Hepatocyte (in vitro differentiated cells): ENCODE results near the gene SLC1A3. TPM values are rescaled to one million over a fixed set of nuclear protein-coding genes. Genes with fewer than 3 reads are reported as not detected.

ENCODE experiments used
- DNase-seq: peaks from one replicate; pipeline ENCODE4 v3.0.0-alpha.2; 2016; ENCODE audit warnings: low spot score
- H2AFZ ChIP-seq: fragments of 200-600 bp; sonication (generic); 2 replicates; pipeline ENCODE4 v1.6.0; 2016; ENCODE audit warnings: antibody characterized with exemption, mild to moderate bottlenecking
- H3K27ac ChIP-seq: fragments of 200-600 bp; sonication (generic); 2 replicates; pipeline ENCODE4 v1.5.1; 2016; ENCODE audit warnings: mild to moderate bottlenecking
- H3K27me3 ChIP-seq: fragments of 200-600 bp; sonication (generic); 2 replicates; pipeline ENCODE4 v1.6.1; 2016
- H3K36me3 ChIP-seq: fragments of 200-600 bp; sonication (generic); replicated peaks from 2 replicates; pipeline ENCODE4 v1.5.1; 2016; ENCODE audit warnings: low read depth; ENCODE audit not compliant: insufficient read depth
- H3K4me1 ChIP-seq: fragments of 200-600 bp; sonication (generic); 2 replicates; pipeline ENCODE4 v1.5.1; 2016; ENCODE audit warnings: mild to moderate bottlenecking, moderate library complexity; ENCODE audit not compliant: insufficient read depth
- H3K4me2 ChIP-seq: fragments of 200-600 bp; sonication (generic); 2 replicates; pipeline ENCODE4 v1.6.0; 2016
- H3K4me3 ChIP-seq: fragments of 200-600 bp; sonication (generic); 2 replicates; pipeline ENCODE4 v1.5.1; 2016; ENCODE audit warnings: mild to moderate bottlenecking
- H3K79me2 ChIP-seq: fragments of 200-600 bp; sonication (generic); 2 replicates; pipeline ENCODE4 v1.6.0; 2017; ENCODE audit warnings: mild to moderate bottlenecking
- H3K9me2 ChIP-seq: fragments of 200-600 bp; sonication (generic); replicated peaks from 2 replicates; pipeline ENCODE4 v1.6.0; 2017; ENCODE audit warnings: mild to moderate bottlenecking; ENCODE audit not compliant: insufficient read depth
- H3K9me3 ChIP-seq: fragments of 200-600 bp; sonication (generic); 2 replicates; pipeline ENCODE4 v1.5.1; 2016; ENCODE audit warnings: low read depth, mild to moderate bottlenecking
- H4K20me1 ChIP-seq: fragments of 200-600 bp; sonication (generic); 2 replicates; pipeline ENCODE4 v1.6.0; 2016; ENCODE audit warnings: mild to moderate bottlenecking; ENCODE audit not compliant: insufficient read depth, poor library complexity, severe bottlenecking
- CTCF ChIP-seq: fragments of 200-600 bp; sonication (generic); IDR thresholded peaks from 2 replicates; pipeline ENCODE4 v1.5.1; 2016; ENCODE audit warnings: antibody characterized with exemption, mild to moderate bottlenecking; ENCODE audit not compliant: poor library complexity
- EZH2 ChIP-seq: fragments of 200-600 bp; sonication (generic); IDR thresholded peaks from 2 replicates; pipeline ENCODE4 v1.6.1; 2016; ENCODE audit warnings: antibody characterized with exemption, mild to moderate bottlenecking, borderline replicate concordance
- EZH2phosphoT487 ChIP-seq: fragments of 200-600 bp; sonication (generic); IDR thresholded peaks from one replicate; pipeline ENCODE4 v1.6.1; 2018; ENCODE audit warnings: antibody characterized with exemption, mild to moderate bottlenecking, low read depth, moderate library complexity; ENCODE audit not compliant: unreplicated experiment, severe bottlenecking
- WGBS: methylation state at CpG from one replicate; pipeline ENCODE4 v1.1.6; 2016; ENCODE audit warnings: low lambda C conversion rate; ENCODE audit errors: missing lambda C conversion rate; 5-methylcytosine and 5-hydroxymethylcytosine counted together
- polyA plus RNA-seq: library from polyadenylated mRNA; unstranded; fragments of >200 nt; fragmentation: Nextera tagmentation; extraction: Ambion mirVana; gene quantifications from 2 replicates; pipeline ENCODE4 v1.2.1, GENCODE V29; 2016
- total RNA-seq: library from RNA; depleted of rRNA; stranded (reverse); fragments of >200 nt; gene quantifications from 2 replicates; pipeline ENCODE4 v1.2.3, GENCODE V29; 2014

Gene SLC1A3
- total and polyA plus RNA-seq, 2 experiments from 2014 or later, result 32.3 to 42.3 TPM

DNA sequence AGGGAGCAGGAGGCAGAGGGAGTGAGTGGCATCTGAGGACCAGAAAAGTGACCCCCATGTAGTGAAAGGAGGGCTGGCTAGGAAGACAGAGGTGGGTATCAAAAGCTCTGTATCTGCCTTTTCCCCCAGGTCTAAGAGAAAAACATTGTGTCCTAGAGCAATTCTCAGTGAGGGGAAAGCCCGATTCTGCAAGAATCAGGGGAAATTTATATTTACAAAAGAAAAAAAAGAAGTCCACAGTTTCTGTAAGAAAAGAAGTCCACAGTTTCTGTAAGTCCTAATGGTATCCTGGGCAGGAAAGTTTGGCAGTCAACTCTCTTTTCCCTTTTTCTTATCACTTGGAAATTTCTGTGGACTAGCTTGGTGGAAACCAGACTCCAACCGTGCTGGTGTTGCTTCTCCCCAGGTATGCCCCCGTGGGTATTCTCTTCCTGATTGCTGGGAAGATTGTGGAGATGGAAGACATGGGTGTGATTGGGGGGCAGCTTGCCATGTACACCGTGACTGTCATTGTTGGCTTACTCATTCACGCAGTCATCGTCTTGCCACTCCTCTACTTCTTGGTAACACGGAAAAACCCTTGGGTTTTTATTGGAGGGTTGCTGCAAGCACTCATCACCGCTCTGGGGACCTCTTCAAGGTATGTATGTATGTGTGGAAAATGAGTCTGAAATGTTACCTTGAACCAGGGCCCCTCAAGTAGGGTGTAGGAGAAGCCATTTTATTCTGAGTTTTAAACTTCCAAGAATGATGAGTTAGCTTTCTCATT is 73.0 kb downstream of the SLC1A3 start:
- Histone ChIP-seq H3K4me3 (no peak overlapping the region), H3K36me3 (no peaks in the 10 kb centered on the region), H3K9me3 (no peaks in the 10 kb centered on the region), H4K20me1 (no peaks in the 10 kb centered on the region), H3K27me3 (no peaks in the 10 kb centered on the region), H3K27ac (no peak overlapping the region), H3K4me2 (no peak overlapping the region), H2AFZ (no peak overlapping the region), H3K4me1 (peaks cover 2% of the 10 kb centered on the region), H3K9me2 (no peaks in the 10 kb centered on the region), H3K79me2 (no peaks in the 10 kb centered on the region)
- TF ChIP-seq EZH2phosphoT487 (no peak), EZH2 (no peak)
- no peak for DNase-seq
- WGBS, result 91% methylated on average over 8 of the region's 8 CpGs

DNA sequence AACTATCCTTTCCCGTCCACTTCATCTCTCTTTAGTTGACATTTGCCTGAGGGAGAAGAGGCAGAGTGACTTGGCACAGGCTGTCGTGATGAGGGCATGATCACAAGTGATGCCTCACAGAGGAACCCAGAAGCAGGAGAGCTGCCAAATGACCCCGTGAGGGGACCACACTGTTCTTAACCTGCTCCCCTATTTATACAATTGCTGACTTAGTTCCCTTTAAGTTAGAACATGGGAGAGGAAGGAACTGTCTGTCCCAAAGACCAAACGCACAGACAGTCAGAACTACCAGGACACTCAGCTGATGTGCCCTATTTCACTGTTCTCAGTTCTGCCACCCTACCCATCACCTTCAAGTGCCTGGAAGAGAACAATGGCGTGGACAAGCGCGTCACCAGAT is 73.7 kb downstream of the SLC1A3 start:
- Histone ChIP-seq H3K4me2 (no peak overlapping the region), H3K4me1 (peaks cover 4% of the 10 kb centered on the region), H3K27ac (no peak overlapping the region), H3K27me3 (no peaks in the 10 kb centered on the region), H3K9me2 (no peaks in the 10 kb centered on the region), H4K20me1 (no peaks in the 10 kb centered on the region), H3K79me2 (no peaks in the 10 kb centered on the region), H3K9me3 (no peaks in the 10 kb centered on the region), H3K36me3 (no peaks in the 10 kb centered on the region), H2AFZ (no peak overlapping the region), H3K4me3 (no peak overlapping the region)
- no peak for DNase-seq
- TF ChIP-seq EZH2phosphoT487, result no peak
- no peak for TF ChIP-seq CTCF
- TF ChIP-seq EZH2, result no peak
- WGBS, result 93% methylated on average over 7 of the region's 7 CpGs

- 85% methylated on average over 1 of the region's 1 CpG for WGBS
These were observed 75.3 kb downstream of the SLC1A3 start for GRCh38 chr5:36681711-36682110.

More at GRCh38 chr5:36681711-36682110, 75.3 kb downstream of the SLC1A3 start:
- no peak overlapping the region for H3K4me3 ChIP-seq
- H3K4me1 ChIP-seq, result peaks cover 4% of the 10 kb centered on the region
- no peak overlapping the region for H3K4me2 ChIP-seq
- no peaks in the 10 kb centered on the region for H3K36me3 ChIP-seq
- H3K9me2 ChIP-seq, result no peaks in the 10 kb centered on the region
- DNase-seq, result no peak
- TF ChIP-seq EZH2 (no peak), CTCF (no peak), EZH2phosphoT487 (no peak)
- H3K27me3 ChIP-seq, result no peaks in the 10 kb centered on the region
- no peaks in the 10 kb centered on the region for H3K9me3 ChIP-seq
- no peak overlapping the region for H2AFZ ChIP-seq
- no peaks in the 10 kb centered on the region for H3K79me2 ChIP-seq
- H4K20me1 ChIP-seq, result no peaks in the 10 kb centered on the region
- no peak overlapping the region for H3K27ac ChIP-seq
